Right lung (tissue), 5 donors: ENCODE data around the gene NFAT5. TPM values are rescaled to one million over a fixed set of nuclear protein-coding genes. Genes with fewer than 3 reads are reported as not detected.
"Not testable (repeated sequence)": the region's sequence is repeated elsewhere in the genome, so short reads cannot be mapped to it uniquely, and the experiment has no call there.

Source experiments
- DNase-seq, 2 donors: peaks; one replicate each; pipeline ENCODE4 v3.0.0-alpha.2; 2013
- polyA plus RNA-seq, 5 donors: library from polyadenylated mRNA; unstranded; fragments of 120-200 nt; gene quantifications; one replicate each; pipeline versions ENCODE4 v1.2.1 to v1.2.3, GENCODE V29; 2013; ENCODE audit warnings: inconsistent platforms in 1 of 5, low replicate concordance in 1 of 5; ENCODE audit not compliant: insufficient read length in 5 of 5, insufficient read depth in 1 of 5

The NFAT5 gene
- polyA plus RNA-seq, 5 donors = 31.4 to 64.5 (median 56.4) TPM

DNA sequence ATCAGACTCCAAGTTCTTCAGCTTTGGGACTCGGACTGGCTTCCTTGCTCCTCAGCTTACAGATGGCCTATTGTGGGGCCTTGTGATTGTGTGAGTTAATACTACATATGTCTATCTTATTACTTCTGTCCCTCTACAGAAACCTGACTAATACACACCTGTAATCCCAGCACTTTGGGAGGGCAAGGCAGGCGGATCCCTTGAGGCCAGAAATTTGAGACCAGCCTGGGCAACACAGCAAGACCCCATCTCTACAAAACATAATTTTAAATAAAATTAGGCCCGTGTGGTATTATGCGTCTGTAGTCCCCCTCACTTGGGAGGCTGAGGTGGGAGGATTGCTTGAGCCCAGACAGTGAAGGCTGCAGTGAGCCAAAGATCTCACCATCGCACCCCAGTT lies 165.5 kb downstream of the NFAT5 start:
- not testable (repeated sequence) for DNase-seq

- no peak for DNase-seq
Measured at GRCh38 chr16:69732101-69732500, 166.3 kb downstream of the NFAT5 start.

- DNase-seq = no peak
Measured at GRCh38 chr16:69741519-69741918, 175.8 kb downstream of the NFAT5 start.

DNA sequence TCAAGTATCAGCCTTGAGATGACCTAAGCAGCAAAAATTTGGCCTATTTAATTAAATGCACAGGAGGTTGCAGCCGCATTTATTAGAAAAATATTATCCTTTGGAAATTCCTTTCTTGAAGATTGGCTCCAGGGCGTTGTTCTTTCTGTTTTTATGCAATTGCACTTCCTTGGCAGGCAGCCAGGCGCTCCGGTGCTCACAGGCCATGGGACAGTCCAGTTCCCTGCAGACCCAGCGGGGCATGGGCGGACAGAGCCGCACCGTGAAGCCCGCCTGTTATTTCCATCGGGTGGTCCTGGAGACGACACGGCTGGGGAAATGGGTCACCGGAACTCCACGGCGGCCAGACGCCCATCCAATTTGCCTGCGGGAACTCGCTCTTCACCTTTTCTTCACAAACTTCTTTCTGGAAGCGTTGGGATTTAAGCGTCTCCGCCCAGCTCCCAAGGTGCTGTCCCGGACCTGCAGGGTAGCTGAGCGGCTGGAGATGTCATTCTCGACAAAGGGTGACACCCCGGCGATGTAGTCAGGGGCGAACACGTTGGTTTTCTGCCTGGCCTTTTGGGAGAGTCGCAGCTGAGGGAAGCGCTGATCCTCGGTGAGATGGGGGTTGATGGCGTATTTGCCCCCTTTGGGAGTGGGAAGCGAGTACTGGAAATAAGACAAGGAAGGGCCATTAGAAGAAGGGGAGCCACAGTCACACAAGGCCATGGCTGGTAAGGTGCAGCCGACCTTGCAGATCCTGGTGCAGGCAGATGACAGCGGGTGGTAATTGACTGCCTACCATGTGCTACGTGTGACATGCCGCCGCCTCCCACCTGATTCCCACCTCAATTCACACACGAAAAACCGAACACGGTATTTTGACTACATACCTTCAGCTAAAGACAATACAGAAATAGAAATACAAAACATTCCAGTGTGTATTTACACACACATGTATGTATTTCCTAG lies 176.5 kb downstream of the NFAT5 start:
- DNase-seq = no peak

GRCh38 chr16:69744363-69745231 lies 178.8 kb downstream of the NFAT5 start:
- no peak for DNase-seq

GRCh38 chr16:69745232-69745612 lies 179.5 kb downstream of the NFAT5 start:
- DNase-seq = no peak

- no peak for DNase-seq
Measured at GRCh38 chr16:69745959-69746358, 180.2 kb downstream of the NFAT5 start.

DNA sequence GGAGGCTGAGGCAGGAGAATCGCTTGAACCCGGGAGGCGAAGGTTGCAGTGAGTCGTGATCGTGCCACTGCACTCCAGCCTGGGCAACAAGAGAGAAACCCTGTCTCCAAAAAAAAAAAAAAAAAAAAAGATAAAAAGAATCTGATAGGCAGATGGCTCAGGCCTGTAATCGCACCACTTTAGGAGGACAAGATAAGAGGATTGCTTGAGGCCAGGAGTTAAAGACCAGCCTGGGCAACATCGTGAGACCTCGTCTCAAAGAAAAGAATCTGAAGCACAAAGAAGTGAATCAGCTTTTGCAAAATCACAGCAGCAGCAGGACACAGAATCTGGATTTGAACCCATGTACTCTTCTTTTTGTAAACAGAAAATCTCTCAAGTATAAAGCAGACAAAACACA lies 181.3 kb downstream of the NFAT5 start:
- DNase-seq = no peak

GRCh38 chr16:69748694-69749345 lies 183.1 kb downstream of the NFAT5 start:
- no peak for DNase-seq

- DNase-seq = no peak
Measured at GRCh38 chr16:69754143-69754468, 188.3 kb downstream of the NFAT5 start.

Other genes with a start within 250 kb of the NFAT5 start
- gene PDF, start 235.4 kb upstream of the NFAT5 start, polyA plus RNA-seq = 10 to 100 TPM in 1 of 5 donors, 1 to 10 TPM in 4; 2.1 to 10.2 (median 3.6) TPM
- 10 to 100 TPM; 22.5 to 33.5 (median 29.0) TPM for gene COG8, start 226.4 kb upstream of the NFAT5 start, polyA plus RNA-seq
- 10 to 100 TPM; 25.9 to 36.7 (median 28.9) TPM for gene NIP7, start 226.2 kb upstream of the NFAT5 start, polyA plus RNA-seq
- gene TMED6, start 214.2 kb upstream of the NFAT5 start, polyA plus RNA-seq = 1 to 10 TPM; 2.3 to 4.4 (median 4.0) TPM
- gene TERF2, start 180.0 kb upstream of the NFAT5 start, polyA plus RNA-seq = 10 to 100 TPM; 32.8 to 38.4 (median 35.0) TPM
- 100 to 1,000 TPM; 105 to 127 (median 109) TPM for gene CYB5B, start 141.3 kb upstream of the NFAT5 start, polyA plus RNA-seq
- 10 to 100 TPM in 4 of 5 donors, 1 to 10 TPM in 1; 9.8 to 29.9 (median 13.5) TPM for gene NQO1, start 160.6 kb downstream of the NFAT5 start, polyA plus RNA-seq
- gene NOB1, start 189.0 kb downstream of the NFAT5 start, polyA plus RNA-seq = 10 to 100 TPM; 62.0 to 75.9 (median 66.2) TPM
- gene WWP2, start 196.4 kb downstream of the NFAT5 start, polyA plus RNA-seq = 10 to 100 TPM; 26.6 to 34.0 (median 30.8) TPM